H1 (cell line): ENCODE data around the gene SCAP. TPM values are rescaled to one million over a fixed set of nuclear protein-coding genes. Genes with fewer than 3 reads are reported as not detected.

Source experiments
- CTCF ChIA-PET: fragments of 300-600 bp; sonication (Branson Sonifier 250); formaldehyde crosslinking; loops from one replicate; lab custom pipeline; 2021; ENCODE audit not compliant: partially characterized antibody; lab: Charles Lee
- POLR2A ChIA-PET: fragments of 300-600 bp; sonication (Branson Sonifier 250); formaldehyde crosslinking; loops from one replicate; lab custom pipeline; 2021; ENCODE audit warnings: inconsistent platforms; ENCODE audit not compliant: partially characterized antibody; lab: Charles Lee
- DNase-seq, 2 experiments: peaks; one replicate each; pipeline versions ENCODE4 v3.0.0 to v3.0.0-alpha.2; 2010 to 2022; ENCODE audit warnings: low spot score in 2 of 2, low read depth in 1 of 2, mixed read lengths in 1 of 2
- FAIRE-seq: peaks from 2 replicates; lab custom pipeline; 2011; peaks lifted over from hg19 to GRCh38; lab: Jason Lieb, UNC
- H2AFZ ChIP-seq: 2 replicates; pipeline ENCODE4 v1.8.1; 2012; ENCODE audit warnings: low read length, inconsistent platforms
- H2AK5ac ChIP-seq: 2 replicates; pipeline ENCODE4 v1.6.1; 2013; ENCODE audit warnings: low read depth, low read length
- H2BK120ac ChIP-seq: replicated peaks from 2 replicates; pipeline ENCODE3; 2013; ENCODE audit warnings: low read depth, low read length, inconsistent platforms
- H2BK12ac ChIP-seq: 2 replicates; pipeline ENCODE4 v1.6.1; 2013; ENCODE audit warnings: low read depth, low read length
- H2BK15ac ChIP-seq: 2 replicates; pipeline ENCODE4 v1.6.1; 2013; ENCODE audit warnings: low read length
- H2BK20ac ChIP-seq: 2 replicates; pipeline ENCODE4 v1.6.1; 2013; ENCODE audit warnings: low read length
- H2BK5ac ChIP-seq: 2 replicates; pipeline ENCODE4 v1.6.1; 2013; ENCODE audit warnings: low read depth, low read length
- H3K14ac ChIP-seq: 2 replicates; pipeline ENCODE4 v1.6.1; 2013; ENCODE audit warnings: inconsistent platforms; ENCODE audit not compliant: insufficient read length
- H3K18ac ChIP-seq: 2 replicates; pipeline ENCODE4 v1.6.1; 2013; ENCODE audit warnings: low read length; ENCODE audit errors: extremely low read depth
- H3K23ac ChIP-seq: 2 replicates; pipeline ENCODE4 v1.6.1; 2013; ENCODE audit warnings: inconsistent platforms; ENCODE audit not compliant: insufficient read length
- H3K23me2 ChIP-seq: 2 replicates; pipeline ENCODE4 v1.6.1; 2013; ENCODE audit warnings: low read depth, low read length
- H3K27ac ChIP-seq: 2 replicates; pipeline ENCODE4 v1.6.1; 2011; ENCODE audit warnings: low read depth, low read length, inconsistent platforms
- H3K27me3 ChIP-seq, 4 experiments: replicated peaks in 1 of 4; 1 replicate in 1 of 4; 2 replicates in 3 of 4; pipeline versions ENCODE4 v1.6.1 to v1.8.1; 2011 to 2013; ENCODE audit warnings: low read length in 3 of 4, mild to moderate bottlenecking in 3 of 4, inconsistent platforms in 2 of 4, mixed read lengths in 2 of 4, moderate library complexity in 1 of 4; ENCODE audit not compliant: control insufficient read depth in 3 of 4, insufficient read depth in 3 of 4; ENCODE audit errors: extremely low read depth in 1 of 4
- H3K36me3 ChIP-seq, 4 experiments: 2 replicates each; pipeline versions ENCODE4 v1.6.1 to v1.8.1; 2011 to 2013; ENCODE audit warnings: mild to moderate bottlenecking in 4 of 4, low read length in 3 of 4, moderate library complexity in 2 of 4, control low read depth in 1 of 4, inconsistent platforms in 1 of 4; ENCODE audit not compliant: insufficient read depth in 4 of 4, control insufficient read depth in 2 of 4
- H3K4ac ChIP-seq: replicated peaks from 2 replicates; pipeline ENCODE3; 2013; ENCODE audit warnings: low read length, low read depth, mixed read lengths, inconsistent platforms; ENCODE audit not compliant: insufficient read length
- H3K4me1 ChIP-seq, 4 experiments: replicated peaks in 1 of 4; 1 replicate in 1 of 4; 2 replicates in 3 of 4; pipeline versions ENCODE4 v1.6.1 to v1.8.1; 2011 to 2013; ENCODE audit warnings: low read length in 3 of 4, inconsistent platforms in 2 of 4, mixed read lengths in 1 of 4; ENCODE audit not compliant: insufficient read depth in 4 of 4, control insufficient read depth in 3 of 4
- H3K4me2 ChIP-seq, 2 experiments: 2 replicates each; pipeline versions ENCODE4 v1.6.1 to v1.8.1; 2011 to 2013; ENCODE audit warnings: low read depth in 2 of 2, low read length in 2 of 2, control low read depth in 1 of 2, inconsistent platforms in 1 of 2, mild to moderate bottlenecking in 1 of 2; ENCODE audit not compliant: insufficient read depth in 1 of 2
- H3K4me3 ChIP-seq, 4 experiments: fragments of 200-600, 300-600 bp in 1 of 4; sonication (generic), shearing (Covaris generic), sonication (Bioruptor Twin) in 1 of 4; 2 replicates each; pipeline versions ENCODE4 v1.5.1 to v1.8.1; 2011 to 2016; ENCODE audit warnings: low read length in 4 of 4, low read depth in 3 of 4, control low read depth in 2 of 4, inconsistent platforms in 2 of 4, mild to moderate bottlenecking in 2 of 4, mixed read lengths in 1 of 4, moderate library complexity in 1 of 4; ENCODE audit not compliant: insufficient read depth in 2 of 4; ENCODE audit errors: extremely low read depth in 1 of 4
- H3K56ac ChIP-seq: replicated peaks from 2 replicates; pipeline ENCODE3; 2013; ENCODE audit warnings: low read depth, mild to moderate bottlenecking, mixed read lengths, low read length, inconsistent platforms; ENCODE audit not compliant: insufficient read length
- H3K79me1 ChIP-seq: 2 replicates; pipeline ENCODE4 v1.6.1; 2013; ENCODE audit warnings: low read depth, low read length, control low read depth
- H3K79me2 ChIP-seq, 2 experiments: 2 replicates each; pipeline versions ENCODE4 v1.6.1 to v1.8.1; 2012 to 2013; ENCODE audit warnings: low read length in 2 of 2, mild to moderate bottlenecking in 2 of 2, inconsistent platforms in 1 of 2; ENCODE audit not compliant: insufficient read depth in 2 of 2, control insufficient read depth in 1 of 2
- H3K9ac ChIP-seq, 4 experiments: replicated peaks in 1 of 4; 1 replicate in 1 of 4; 2 replicates in 3 of 4; pipeline versions ENCODE4 v1.6.1 to v1.8.1; 2011 to 2013; ENCODE audit warnings: low read depth in 3 of 4, low read length in 3 of 4, control low read depth in 2 of 4, mild to moderate bottlenecking in 2 of 4, moderate library complexity in 2 of 4, inconsistent platforms in 1 of 4; ENCODE audit errors: extremely low read depth in 1 of 4
- H3K9me3 ChIP-seq, 2 experiments: 2 replicates each; pipeline versions ENCODE4 v1.6.1 to v1.8.1; 2012 to 2013; ENCODE audit warnings: mild to moderate bottlenecking in 2 of 2, moderate library complexity in 2 of 2, control low read depth in 1 of 2, inconsistent platforms in 1 of 2, low read depth in 1 of 2, low read length in 1 of 2, mixed read lengths in 1 of 2; ENCODE audit not compliant: insufficient read depth in 2 of 2
- H4K20me1 ChIP-seq, 2 experiments: replicated peaks in 1 of 2; 2 replicates each; pipeline versions ENCODE3 to v1.8.1; 2011 to 2013; ENCODE audit warnings: inconsistent platforms in 2 of 2, low read length in 2 of 2, mild to moderate bottlenecking in 1 of 2; ENCODE audit not compliant: insufficient read depth in 2 of 2, control insufficient read depth in 1 of 2
- H4K5ac ChIP-seq: 2 replicates; pipeline ENCODE4 v1.6.1; 2013; ENCODE audit warnings: low read length, low read depth, mixed read lengths, inconsistent platforms; ENCODE audit not compliant: insufficient read length
- H4K8ac ChIP-seq: 2 replicates; pipeline ENCODE4 v1.8.0; 2013; ENCODE audit warnings: mild to moderate bottlenecking, moderate library complexity, low read length, inconsistent platforms; ENCODE audit not compliant: insufficient read depth; ENCODE audit errors: extremely low read depth
- H4K91ac ChIP-seq: replicated peaks from 2 replicates; pipeline ENCODE3; 2013; ENCODE audit warnings: low read length, mixed read lengths, inconsistent platforms; ENCODE audit not compliant: insufficient read length
- BACH1 ChIP-seq: IDR thresholded peaks from 2 replicates; pipeline ENCODE4 v1.6.1; 2012; ENCODE audit warnings: low read length, improper control_type of control experiment
- CTBP2 ChIP-seq: IDR thresholded peaks from 2 replicates; pipeline ENCODE4 v1.7.0; 2011; ENCODE audit warnings: borderline replicate concordance, mild to moderate bottlenecking, moderate library complexity, mixed read lengths, low read length; ENCODE audit not compliant: insufficient read depth, insufficient read length
- E2F6 ChIP-seq: IDR thresholded peaks from 2 replicates; pipeline ENCODE4 v1.6.1; 2012; ENCODE audit warnings: inconsistent platforms
- HDAC2 ChIP-seq, 2 experiments: fragments of 300-600 bp in 1 of 2; sonication (generic) in 1 of 2; IDR thresholded peaks; 2 replicates each; pipeline ENCODE4 v1.6.1; 2011 to 2012; ENCODE audit warnings: low read depth in 2 of 2, low read length in 2 of 2, mild to moderate bottlenecking in 2 of 2, moderate library complexity in 2 of 2, borderline replicate concordance in 1 of 2, inconsistent platforms in 1 of 2
- JUN ChIP-seq: IDR thresholded peaks from 2 replicates; pipeline ENCODE4 v1.6.1; 2011; ENCODE audit warnings: low read depth, mild to moderate bottlenecking, improper control_type of control experiment, low read length
- KDM4A ChIP-seq: IDR thresholded peaks from one replicate; pipeline ENCODE4 v1.7.1; 2012; ENCODE audit warnings: low read depth, mild to moderate bottlenecking, moderate library complexity, low read length, inconsistent platforms; ENCODE audit not compliant: severe bottlenecking
- KDM5A ChIP-seq: fragments of 200-600 bp; IDR thresholded peaks from 2 replicates; pipeline ENCODE4 v1.7.1; 2012; ENCODE audit warnings: mild to moderate bottlenecking, low read length, inconsistent platforms, mixed read lengths
- NRF1 ChIP-seq: IDR thresholded peaks from 2 replicates; pipeline ENCODE4 v1.6.1; 2011; ENCODE audit warnings: mild to moderate bottlenecking, low read depth, low read length, improper control_type of control experiment
- SIN3A ChIP-seq, 2 experiments: IDR thresholded peaks in 1 of 2; conservative IDR thresholded peaks in 1 of 2; 2 replicates each; pipeline ENCODE4 v1.6.1; 2011 to 2012; ENCODE audit warnings: low read length in 2 of 2, improper control_type of control experiment in 1 of 2, low read depth in 1 of 2, mild to moderate bottlenecking in 1 of 2
- SIX5 ChIP-seq: IDR thresholded peaks from 2 replicates; pipeline ENCODE4 v1.6.1; 2011; ENCODE audit warnings: mild to moderate bottlenecking, low read depth, low read length
- YY1 ChIP-seq: IDR thresholded peaks from 2 replicates; pipeline ENCODE4 v1.6.1; 2011; ENCODE audit warnings: low read depth, mild to moderate bottlenecking, low read length
- WGBS, 2 experiments: shearing (Covaris generic) in 1 of 2; methylation state at CpG; one replicate each; pipeline versions ENCODE4 v1.1.6 to v1.1.7; 2013 to 2015; ENCODE audit warnings: low lambda C conversion rate in 2 of 2, mixed read lengths in 2 of 2, inconsistent platforms in 1 of 2, low coverage in 1 of 2, missing lambda C conversion rate in 1 of 2; ENCODE audit not compliant: insufficient replicate concordance in 2 of 2, insufficient coverage in 1 of 2, insufficient read length in 1 of 2; ENCODE audit errors: extremely low coverage in 1 of 2, missing lambda C conversion rate in 1 of 2; 5-methylcytosine and 5-hydroxymethylcytosine counted together
- polyA plus RNA-seq, 7 experiments: library from polyadenylated mRNA; depleted of rRNA in 3 of 7; stranded (reverse) in 5 of 7; unstranded in 2 of 7; fragments of >200 nt in 5 of 7; fragments of 200-250 nt in 2 of 7; gene quantifications; 1 replicate in 5 of 7; 2 replicates in 1 of 7; 4 replicates in 1 of 7; pipeline versions ENCODE4 v1.2.1 to v1.2.3, GENCODE V29; 2011 to 2013; ENCODE audit warnings: missing spikeins in 2 of 7, mixed read lengths in 2 of 7
- total RNA-seq: library from RNA; stranded (reverse); fragmentation: NEBNext Ultra II Directional; extraction: Animal tissue kit (Norgen Biotek cat#: 25700); gene quantifications from 2 replicates; pipeline ENCODE4 v1.2.1, GENCODE V29; 2021

Gene SCAP
- total and polyA plus RNA-seq, 2 of the 8 experiments (the other 6 are each of a cell fraction or from before 2014, with no cell fraction given), result 74.0 to 114 TPM

- H2BK15ac ChIP-seq, result no peak overlapping the region
- H3K79me1 ChIP-seq, result no peaks in the 10 kb centered on the region; the same call in 1 of the 2 replicates
- no peak overlapping the region for H4K91ac ChIP-seq
- no peak overlapping the region for H2BK120ac ChIP-seq
- no peak overlapping the region for H3K56ac ChIP-seq
- TF ChIP-seq BACH1 (no peak), HDAC2 (IDR thresholded peaks at IDR 0.05; ENCODE audit: borderline replicate concordance in 1 of 2, low read depth in 2 of 2, low read length in 2 of 2) (no peak), E2F6 (no peak), SIX5 (no peak), KDM4A (no peak), NRF1 (no peak), JUN (no peak), CTBP2 (no peak), KDM5A (no peak), SIN3A (conservative IDR thresholded peaks at IDR 0.05 in 1 of 2, IDR thresholded peaks at IDR 0.05 in 1 of 2; ENCODE audit: low read depth in 1 of 2, low read length in 2 of 2) (no peak), YY1 (no peak)
- no peak overlapping the region for H4K5ac ChIP-seq
- no peaks in the 10 kb centered on the region for H3K9me3 ChIP-seq
- DNase-seq (no peak), FAIRE-seq (no peak)
- no peaks in the 10 kb centered on the region for H3K36me3 ChIP-seq
- H3K23me2 ChIP-seq, result no peaks in the 10 kb centered on the region
- no peak overlapping the region for H4K8ac ChIP-seq
- H3K4me3 ChIP-seq, result no peak overlapping the region
- no peak overlapping the region for H3K9ac ChIP-seq
- H3K27me3 ChIP-seq, result no peaks in the 10 kb centered on the region
- ChIA-PET POLR2A (interaction anchor here (0.6 to 0.9 kb wide), 3 partner anchors 8 to 32 kb away, joined by 3 to 4 read pairs (median 3); no protein-coding TSS in a partner anchor), CTCF (interaction anchor here (0.8 to 1.2 kb wide), 2 partner anchors 13 to 31 kb away, joined by 3 to 5 read pairs; no protein-coding TSS in a partner anchor)
- no peak overlapping the region for H2AK5ac ChIP-seq
- no peak overlapping the region for H3K23ac ChIP-seq
- no peak overlapping the region for H2AFZ ChIP-seq
- no peak overlapping the region for H3K14ac ChIP-seq
- no peak overlapping the region for H3K4ac ChIP-seq
- H2BK12ac ChIP-seq, result no peak overlapping the region
- WGBS, 2 experiments, result 78% methylated on average over 4 of the region's 4 CpGs; no CpG with 5 or more reads in 1 of the 2 experiments
- H3K79me2 ChIP-seq, result peaks cover 6 to 78% of the 10 kb centered on the region in 2 experiments; a peak in 3 of 4 replicates
- 0 out of 7 replicates have a peak, but pooled peaks cover 0 to 2% (median 0%) of the 10 kb centered on the region in 4 experiments for H3K4me1 ChIP-seq
- H4K20me1 ChIP-seq, result peaks cover 0 to 5% of the 10 kb centered on the region in 2 experiments
- H3K4me2 ChIP-seq, result no peak overlapping the region
- no peak overlapping the region for H3K18ac ChIP-seq
- no peak overlapping the region for H2BK5ac ChIP-seq
- no peak overlapping the region for H3K27ac ChIP-seq
- H2BK20ac ChIP-seq, result no peak overlapping the region
These were observed 23.1 kb downstream of the SCAP start for GRCh38 chr3:47452453-47453215.
